SK-N-MC (cell line): ENCODE results near the gene ACLY.

Source experiments
- EZH2 ChIP-seq: fragments of 200-600 bp; sonication (generic); IDR thresholded peaks from one replicate; pipeline ENCODE4 v1.6.1; 2017; ENCODE audit warnings: antibody characterized with exemption
- FOXP2 ChIP-seq: optimal IDR thresholded peaks from 2 replicates; pipeline ENCODE3; 2011; ENCODE audit warnings: mild to moderate bottlenecking, moderate library complexity; ENCODE audit not compliant: insufficient read depth; ENCODE audit errors: extremely low read length, control extremely low read depth
- POLR2AphosphoS5 ChIP-seq: IDR thresholded peaks from 2 replicates; pipeline ENCODE4 v1.6.1; 2012; ENCODE audit warnings: mild to moderate bottlenecking, low read depth, low read length, borderline replicate concordance

DNA sequence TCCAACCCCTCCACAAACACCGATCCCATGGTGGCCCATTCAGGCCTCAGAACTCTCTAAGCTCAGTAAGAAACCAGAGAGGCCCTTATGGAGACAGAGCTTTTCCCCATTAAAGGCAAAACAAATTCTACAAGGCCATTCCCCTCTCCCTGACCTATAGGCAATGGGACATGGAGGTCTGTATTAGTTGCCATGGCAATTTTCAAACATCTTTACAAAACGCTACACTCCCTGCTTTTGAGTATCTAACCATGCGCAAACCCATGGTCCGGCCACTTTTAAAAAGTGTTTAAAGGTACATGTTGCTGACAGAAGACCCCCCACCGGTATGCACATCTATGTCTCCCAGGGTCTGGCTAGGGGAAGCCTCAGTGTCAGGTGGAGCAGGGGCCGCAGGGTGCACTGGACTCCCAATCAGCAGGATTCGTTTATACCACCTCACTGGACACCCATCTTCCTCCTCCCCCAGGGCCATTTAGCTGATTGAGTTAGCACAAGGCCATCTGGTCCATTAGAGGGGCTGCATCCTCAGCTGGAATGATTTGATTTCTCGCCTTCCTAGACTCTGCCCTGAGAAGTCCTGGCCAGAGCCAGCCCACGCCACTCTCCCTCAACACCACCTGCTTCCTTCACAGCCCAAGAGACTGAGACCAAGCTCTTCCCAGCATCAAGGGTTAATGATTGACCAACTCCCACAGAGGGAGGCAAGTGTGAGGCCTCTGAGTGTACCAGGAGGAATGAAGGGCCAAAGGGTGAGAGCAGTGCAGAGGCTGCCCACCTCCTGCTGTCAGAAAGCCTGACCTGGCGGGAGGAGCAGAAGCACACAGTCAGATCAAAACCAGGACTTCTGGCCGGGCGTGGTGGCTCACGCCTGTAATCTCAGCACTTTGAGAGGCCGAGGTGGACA is 10.9 kb downstream of the ACLY start:
- TF ChIP-seq EZH2 (no peak), POLR2AphosphoS5 (no peak), FOXP2 (no peak)
